H1 (cell line): ENCODE data around the gene CASK. TPM values are rescaled to one million over a fixed set of nuclear protein-coding genes. Genes with fewer than 3 reads are reported as not detected.

Experiments
- CTCF ChIA-PET: fragments of 300-600 bp; sonication (Branson Sonifier 250); formaldehyde crosslinking; loops from one replicate; lab custom pipeline; 2021; ENCODE audit not compliant: partially characterized antibody; lab: Charles Lee
- POLR2A ChIA-PET: fragments of 300-600 bp; sonication (Branson Sonifier 250); formaldehyde crosslinking; loops from one replicate; lab custom pipeline; 2021; ENCODE audit warnings: inconsistent platforms; ENCODE audit not compliant: partially characterized antibody; lab: Charles Lee
- DNase-seq, 2 experiments: peaks; one replicate each; pipeline versions ENCODE4 v3.0.0 to v3.0.0-alpha.2; 2010 to 2022; ENCODE audit warnings: low spot score in 2 of 2, low read depth in 1 of 2, mixed read lengths in 1 of 2
- FAIRE-seq: peaks from 2 replicates; lab custom pipeline; 2011; peaks lifted over from hg19 to GRCh38; lab: Jason Lieb, UNC
- H2AFZ ChIP-seq: 2 replicates; pipeline ENCODE4 v1.8.1; 2012; ENCODE audit warnings: low read length, inconsistent platforms
- H2AK5ac ChIP-seq: 2 replicates; pipeline ENCODE4 v1.6.1; 2013; ENCODE audit warnings: low read depth, low read length
- H2BK120ac ChIP-seq: replicated peaks from 2 replicates; pipeline ENCODE3; 2013; ENCODE audit warnings: low read depth, low read length, inconsistent platforms
- H2BK12ac ChIP-seq: 2 replicates; pipeline ENCODE4 v1.6.1; 2013; ENCODE audit warnings: low read depth, low read length
- H2BK15ac ChIP-seq: 2 replicates; pipeline ENCODE4 v1.6.1; 2013; ENCODE audit warnings: low read length
- H2BK20ac ChIP-seq: 2 replicates; pipeline ENCODE4 v1.6.1; 2013; ENCODE audit warnings: low read length
- H2BK5ac ChIP-seq: 2 replicates; pipeline ENCODE4 v1.6.1; 2013; ENCODE audit warnings: low read depth, low read length
- H3K14ac ChIP-seq: 2 replicates; pipeline ENCODE4 v1.6.1; 2013; ENCODE audit warnings: inconsistent platforms; ENCODE audit not compliant: insufficient read length
- H3K18ac ChIP-seq: 2 replicates; pipeline ENCODE4 v1.6.1; 2013; ENCODE audit warnings: low read length; ENCODE audit errors: extremely low read depth
- H3K23ac ChIP-seq: 2 replicates; pipeline ENCODE4 v1.6.1; 2013; ENCODE audit warnings: inconsistent platforms; ENCODE audit not compliant: insufficient read length
- H3K23me2 ChIP-seq: 2 replicates; pipeline ENCODE4 v1.6.1; 2013; ENCODE audit warnings: low read depth, low read length
- H3K27ac ChIP-seq: 2 replicates; pipeline ENCODE4 v1.6.1; 2011; ENCODE audit warnings: low read depth, low read length, inconsistent platforms
- H3K27me3 ChIP-seq, 4 experiments: replicated peaks in 1 of 4; 1 replicate in 1 of 4; 2 replicates in 3 of 4; pipeline versions ENCODE4 v1.6.1 to v1.8.1; 2011 to 2013; ENCODE audit warnings: low read length in 3 of 4, mild to moderate bottlenecking in 3 of 4, inconsistent platforms in 2 of 4, mixed read lengths in 2 of 4, moderate library complexity in 1 of 4; ENCODE audit not compliant: control insufficient read depth in 3 of 4, insufficient read depth in 3 of 4; ENCODE audit errors: extremely low read depth in 1 of 4
- H3K36me3 ChIP-seq, 4 experiments: 2 replicates each; pipeline versions ENCODE4 v1.6.1 to v1.8.1; 2011 to 2013; ENCODE audit warnings: mild to moderate bottlenecking in 4 of 4, low read length in 3 of 4, moderate library complexity in 2 of 4, control low read depth in 1 of 4, inconsistent platforms in 1 of 4; ENCODE audit not compliant: insufficient read depth in 4 of 4, control insufficient read depth in 2 of 4
- H3K4ac ChIP-seq: replicated peaks from 2 replicates; pipeline ENCODE3; 2013; ENCODE audit warnings: low read length, low read depth, mixed read lengths, inconsistent platforms; ENCODE audit not compliant: insufficient read length
- H3K4me1 ChIP-seq, 4 experiments: replicated peaks in 1 of 4; 1 replicate in 1 of 4; 2 replicates in 3 of 4; pipeline versions ENCODE4 v1.6.1 to v1.8.1; 2011 to 2013; ENCODE audit warnings: low read length in 3 of 4, inconsistent platforms in 2 of 4, mixed read lengths in 1 of 4; ENCODE audit not compliant: insufficient read depth in 4 of 4, control insufficient read depth in 3 of 4
- H3K4me2 ChIP-seq, 2 experiments: 2 replicates each; pipeline versions ENCODE4 v1.6.1 to v1.8.1; 2011 to 2013; ENCODE audit warnings: low read depth in 2 of 2, low read length in 2 of 2, control low read depth in 1 of 2, inconsistent platforms in 1 of 2, mild to moderate bottlenecking in 1 of 2; ENCODE audit not compliant: insufficient read depth in 1 of 2
- H3K4me3 ChIP-seq, 4 experiments: fragments of 200-600, 300-600 bp in 1 of 4; sonication (generic), shearing (Covaris generic), sonication (Bioruptor Twin) in 1 of 4; 2 replicates each; pipeline versions ENCODE4 v1.5.1 to v1.8.1; 2011 to 2016; ENCODE audit warnings: low read length in 4 of 4, low read depth in 3 of 4, control low read depth in 2 of 4, inconsistent platforms in 2 of 4, mild to moderate bottlenecking in 2 of 4, mixed read lengths in 1 of 4, moderate library complexity in 1 of 4; ENCODE audit not compliant: insufficient read depth in 2 of 4; ENCODE audit errors: extremely low read depth in 1 of 4
- H3K56ac ChIP-seq: replicated peaks from 2 replicates; pipeline ENCODE3; 2013; ENCODE audit warnings: low read depth, mild to moderate bottlenecking, mixed read lengths, low read length, inconsistent platforms; ENCODE audit not compliant: insufficient read length
- H3K79me1 ChIP-seq: 2 replicates; pipeline ENCODE4 v1.6.1; 2013; ENCODE audit warnings: low read depth, low read length, control low read depth
- H3K79me2 ChIP-seq, 2 experiments: 2 replicates each; pipeline versions ENCODE4 v1.6.1 to v1.8.1; 2012 to 2013; ENCODE audit warnings: low read length in 2 of 2, mild to moderate bottlenecking in 2 of 2, inconsistent platforms in 1 of 2; ENCODE audit not compliant: insufficient read depth in 2 of 2, control insufficient read depth in 1 of 2
- H3K9ac ChIP-seq, 4 experiments: replicated peaks in 1 of 4; 1 replicate in 1 of 4; 2 replicates in 3 of 4; pipeline versions ENCODE4 v1.6.1 to v1.8.1; 2011 to 2013; ENCODE audit warnings: low read depth in 3 of 4, low read length in 3 of 4, control low read depth in 2 of 4, mild to moderate bottlenecking in 2 of 4, moderate library complexity in 2 of 4, inconsistent platforms in 1 of 4; ENCODE audit errors: extremely low read depth in 1 of 4
- H3K9me3 ChIP-seq, 2 experiments: 2 replicates each; pipeline versions ENCODE4 v1.6.1 to v1.8.1; 2012 to 2013; ENCODE audit warnings: mild to moderate bottlenecking in 2 of 2, moderate library complexity in 2 of 2, control low read depth in 1 of 2, inconsistent platforms in 1 of 2, low read depth in 1 of 2, low read length in 1 of 2, mixed read lengths in 1 of 2; ENCODE audit not compliant: insufficient read depth in 2 of 2
- H4K20me1 ChIP-seq, 2 experiments: replicated peaks in 1 of 2; 2 replicates each; pipeline versions ENCODE3 to v1.8.1; 2011 to 2013; ENCODE audit warnings: inconsistent platforms in 2 of 2, low read length in 2 of 2, mild to moderate bottlenecking in 1 of 2; ENCODE audit not compliant: insufficient read depth in 2 of 2, control insufficient read depth in 1 of 2
- H4K5ac ChIP-seq: 2 replicates; pipeline ENCODE4 v1.6.1; 2013; ENCODE audit warnings: low read length, low read depth, mixed read lengths, inconsistent platforms; ENCODE audit not compliant: insufficient read length
- H4K8ac ChIP-seq: 2 replicates; pipeline ENCODE4 v1.8.0; 2013; ENCODE audit warnings: mild to moderate bottlenecking, moderate library complexity, low read length, inconsistent platforms; ENCODE audit not compliant: insufficient read depth; ENCODE audit errors: extremely low read depth
- H4K91ac ChIP-seq: replicated peaks from 2 replicates; pipeline ENCODE3; 2013; ENCODE audit warnings: low read length, mixed read lengths, inconsistent platforms; ENCODE audit not compliant: insufficient read length
- ATF2 ChIP-seq: IDR thresholded peaks from 2 replicates; pipeline ENCODE4 v1.6.1; 2012; ENCODE audit warnings: low read length, inconsistent platforms
- EGR1 ChIP-seq: IDR thresholded peaks from 2 replicates; pipeline ENCODE4 v1.6.1; 2011; ENCODE audit warnings: low read depth, low read length, borderline replicate concordance
- JUND ChIP-seq: IDR thresholded peaks from 2 replicates; pipeline ENCODE4 v1.6.1; 2011; ENCODE audit warnings: mild to moderate bottlenecking, improper control_type of control experiment, low read length
- NRF1 ChIP-seq: IDR thresholded peaks from 2 replicates; pipeline ENCODE4 v1.6.1; 2011; ENCODE audit warnings: mild to moderate bottlenecking, low read depth, low read length, improper control_type of control experiment
- SP1 ChIP-seq: IDR thresholded peaks from 2 replicates; pipeline ENCODE4 v1.6.1; 2011; ENCODE audit warnings: low read depth, low read length
- TAF7 ChIP-seq: optimal IDR thresholded peaks from 2 replicates; pipeline ENCODE3; 2011; ENCODE audit warnings: low read depth, mild to moderate bottlenecking, inconsistent platforms, low read length, moderate library complexity, borderline replicate concordance
- TBP ChIP-seq: IDR thresholded peaks from 2 replicates; pipeline ENCODE4 v1.6.1; 2011; ENCODE audit warnings: low read depth, low read length, improper control_type of control experiment
- TCF12 ChIP-seq: IDR thresholded peaks from 2 replicates; pipeline ENCODE4 v1.6.1; 2011; ENCODE audit warnings: low read depth, mild to moderate bottlenecking, low read length
- WGBS, 2 experiments: shearing (Covaris generic) in 1 of 2; methylation state at CpG; one replicate each; pipeline versions ENCODE4 v1.1.6 to v1.1.7; 2013 to 2015; ENCODE audit warnings: low lambda C conversion rate in 2 of 2, mixed read lengths in 2 of 2, inconsistent platforms in 1 of 2, low coverage in 1 of 2, missing lambda C conversion rate in 1 of 2; ENCODE audit not compliant: insufficient replicate concordance in 2 of 2, insufficient coverage in 1 of 2, insufficient read length in 1 of 2; ENCODE audit errors: extremely low coverage in 1 of 2, missing lambda C conversion rate in 1 of 2; 5-methylcytosine and 5-hydroxymethylcytosine counted together
- polyA plus RNA-seq, 7 experiments: library from polyadenylated mRNA; depleted of rRNA in 3 of 7; stranded (reverse) in 5 of 7; unstranded in 2 of 7; fragments of >200 nt in 5 of 7; fragments of 200-250 nt in 2 of 7; gene quantifications; 1 replicate in 5 of 7; 2 replicates in 1 of 7; 4 replicates in 1 of 7; pipeline versions ENCODE4 v1.2.1 to v1.2.3, GENCODE V29; 2011 to 2013; ENCODE audit warnings: missing spikeins in 2 of 7, mixed read lengths in 2 of 7
- total RNA-seq: library from RNA; stranded (reverse); fragmentation: NEBNext Ultra II Directional; extraction: Animal tissue kit (Norgen Biotek cat#: 25700); gene quantifications from 2 replicates; pipeline ENCODE4 v1.2.1, GENCODE V29; 2021

Gene CASK
- total and polyA plus RNA-seq, 2 of the 8 experiments (the other 6 are each of a cell fraction or from before 2014, with no cell fraction given), result 21.6 to 55.1 TPM

GRCh38 chrX:41695426-41695825 lies 227.9 kb downstream of the CASK start:
- Histone ChIP-seq H3K4me2 (no peak overlapping the region), H3K9me3 (no peaks in the 10 kb centered on the region), H4K20me1 (no peaks in the 10 kb centered on the region), H2BK12ac (no peak overlapping the region), H2BK120ac (no peak overlapping the region), H3K14ac (no peak overlapping the region), H4K91ac (no peak overlapping the region), H3K56ac (no peak overlapping the region), H2BK5ac (no peak overlapping the region), H3K4me1 (no peaks in the 10 kb centered on the region), H3K79me2 (no peaks in the 10 kb centered on the region), H3K18ac (no peak overlapping the region), H3K4me3 (no peak overlapping the region), H3K9ac (no peak overlapping the region), H2AFZ (no peak overlapping the region), H3K23ac (no peak overlapping the region), H4K8ac (no peak overlapping the region), H3K4ac (no peak overlapping the region), H3K79me1 (no peaks in the 10 kb centered on the region), H3K27ac (no peak overlapping the region), H2BK15ac (no peak overlapping the region), H2BK20ac (no peak overlapping the region), H3K36me3 (no peaks in the 10 kb centered on the region), H4K5ac (no peak overlapping the region), H3K27me3 (no peaks in the 10 kb centered on the region), H2AK5ac (no peak overlapping the region), H3K23me2 (no peaks in the 10 kb centered on the region)
- DNase-seq (no peak), FAIRE-seq (no peak)
- ChIA-PET POLR2A (no interaction called here), CTCF (interaction anchor here (1.6 kb wide), 1 partner anchor 102 kb away, joined by 3 read pairs; no protein-coding TSS in a partner anchor)
- TF ChIP-seq TBP (no peak), EGR1 (no peak), TCF12 (no peak), ATF2 (no peak), JUND (no peak), SP1 (no peak), TAF7 (no peak), NRF1 (no peak)
- 81% methylated on average over 7 of the region's 7 CpGs; no CpG with 5 or more reads in 1 of the 2 experiments for WGBS, 2 experiments
